GM12874 (cell line): ENCODE data around the gene SRC.

ENCODE experiments used
- CTCF ChIP-seq: IDR thresholded peaks from 2 replicates; pipeline ENCODE4 v1.5.1; 2011; ENCODE audit warnings: low read depth, mild to moderate bottlenecking, control low read depth, low read length, moderate library complexity; ENCODE audit not compliant: insufficient read depth

The SRC gene

GRCh38 chr20:37301558-37301957, 44.4 kb upstream of the SRC start:
- TF ChIP-seq CTCF = no peak

- no peak for TF ChIP-seq CTCF
Measured at GRCh38 chr20:37302981-37303380, 43.0 kb upstream of the SRC start.

- TF ChIP-seq CTCF = no peak
Measured at GRCh38 chr20:37303637-37304036, 42.3 kb upstream of the SRC start.

- TF ChIP-seq CTCF = no peak
Measured at GRCh38 chr20:37305079-37305478, 40.9 kb upstream of the SRC start.

GRCh38 chr20:37305839-37306238, 40.1 kb upstream of the SRC start:
- TF ChIP-seq CTCF = no peak

- TF ChIP-seq CTCF = no peak
Measured at GRCh38 chr20:37308086-37309050, 37.6 kb upstream of the SRC start.

GRCh38 chr20:37309290-37309689, 36.6 kb upstream of the SRC start:
- TF ChIP-seq CTCF = no peak
